PC-9 (cell line): ENCODE results near the gene TLN1.

ENCODE experiments used
- EZH2 ChIP-seq: fragments of 200-600 bp; sonication (generic); IDR thresholded peaks from 2 replicates; pipeline ENCODE4 v1.8.0; 2017; ENCODE audit warnings: antibody characterized with exemption, low read depth
- TF ChIP-seq, protein P1 (sequence below): fragments of 200-600 bp; sonication (generic); conservative IDR thresholded peaks from 2 replicates; pipeline ENCODE4 v1.6.1; 2017; ENCODE audit warnings: mixed run types, antibody characterized with exemption, mild to moderate bottlenecking, moderate library complexity

DNA sequence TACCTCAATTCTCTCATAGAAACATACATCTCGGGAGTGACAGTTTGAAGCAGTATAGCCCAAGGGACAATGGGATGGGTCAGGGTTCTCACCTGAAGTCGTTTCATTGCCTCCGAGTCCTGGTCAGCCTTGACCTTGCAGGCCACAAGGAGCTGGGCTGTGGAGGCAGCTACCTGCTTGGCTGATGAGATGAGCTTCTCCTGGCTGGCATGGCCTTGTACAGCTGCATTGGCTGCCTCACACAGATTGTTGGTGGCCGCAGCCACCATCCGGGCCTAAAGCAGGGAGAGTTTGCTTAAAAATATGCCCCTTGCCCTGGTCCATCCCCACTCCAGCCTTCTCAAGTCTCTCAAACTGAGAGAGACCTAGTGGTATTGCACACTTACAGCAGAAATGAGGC is 33.8 kb downstream of the TLN1 start:
- TF ChIP-seq, protein P1, sequence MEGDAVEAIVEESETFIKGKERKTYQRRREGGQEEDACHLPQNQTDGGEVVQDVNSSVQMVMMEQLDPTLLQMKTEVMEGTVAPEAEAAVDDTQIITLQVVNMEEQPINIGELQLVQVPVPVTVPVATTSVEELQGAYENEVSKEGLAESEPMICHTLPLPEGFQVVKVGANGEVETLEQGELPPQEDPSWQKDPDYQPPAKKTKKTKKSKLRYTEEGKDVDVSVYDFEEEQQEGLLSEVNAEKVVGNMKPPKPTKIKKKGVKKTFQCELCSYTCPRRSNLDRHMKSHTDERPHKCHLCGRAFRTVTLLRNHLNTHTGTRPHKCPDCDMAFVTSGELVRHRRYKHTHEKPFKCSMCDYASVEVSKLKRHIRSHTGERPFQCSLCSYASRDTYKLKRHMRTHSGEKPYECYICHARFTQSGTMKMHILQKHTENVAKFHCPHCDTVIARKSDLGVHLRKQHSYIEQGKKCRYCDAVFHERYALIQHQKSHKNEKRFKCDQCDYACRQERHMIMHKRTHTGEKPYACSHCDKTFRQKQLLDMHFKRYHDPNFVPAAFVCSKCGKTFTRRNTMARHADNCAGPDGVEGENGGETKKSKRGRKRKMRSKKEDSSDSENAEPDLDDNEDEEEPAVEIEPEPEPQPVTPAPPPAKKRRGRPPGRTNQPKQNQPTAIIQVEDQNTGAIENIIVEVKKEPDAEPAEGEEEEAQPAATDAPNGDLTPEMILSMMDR = no peak
- no peak for TF ChIP-seq EZH2
